HG03045 (cell line): ENCODE results near the gene SERAC1.

ENCODE experiments used
- ATAC-seq: cut with Tn5 transposase; IDR thresholded peaks from one replicate; pipeline ENCODE4 v1.9.1; 2021; ENCODE audit warnings: mild to moderate bottlenecking, moderate library complexity; ENCODE audit not compliant: unreplicated experiment

SERAC1 gene

DNA sequence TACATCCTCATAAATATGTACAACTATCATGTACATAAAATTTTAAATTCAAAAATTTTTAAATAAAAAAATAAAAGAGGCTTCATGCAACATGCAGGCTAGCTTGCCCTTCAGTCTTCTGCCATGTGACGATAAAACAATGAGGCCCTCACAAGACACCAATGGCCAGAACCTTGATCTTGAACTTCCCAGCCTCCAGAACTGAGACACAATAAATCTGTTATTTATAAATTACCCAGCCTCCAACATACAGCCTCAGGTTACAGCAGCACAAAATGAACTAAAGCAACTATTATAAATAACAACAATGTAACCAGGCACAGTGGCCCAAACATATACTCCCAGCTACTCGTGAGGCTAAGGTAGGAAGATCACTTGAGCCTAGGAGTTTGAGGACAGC lies 42.8 kb downstream of the SERAC1 start:
- no peak for ATAC-seq

DNA sequence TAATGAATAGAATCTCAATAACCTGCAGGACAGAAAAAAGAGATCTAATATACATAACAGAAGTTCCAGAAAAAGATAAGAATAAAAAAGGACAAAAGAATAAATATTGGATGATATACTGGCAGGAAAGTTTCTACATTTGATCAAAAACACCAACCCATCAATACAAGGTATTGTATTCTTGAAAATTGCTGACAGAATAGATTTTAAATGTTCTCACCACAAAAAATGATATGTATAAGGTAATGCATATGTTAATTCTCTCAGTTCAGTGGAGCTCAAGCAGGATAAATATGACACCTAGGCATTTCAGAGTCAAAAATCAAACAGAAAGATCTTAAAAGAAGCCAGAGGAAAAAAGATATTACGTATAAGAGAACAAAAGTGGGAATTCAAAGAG lies 43.8 kb downstream of the SERAC1 start:
- no peak for ATAC-seq

GRCh38 chr6:158122048-158122447 lies 46.0 kb downstream of the SERAC1 start:
- no peak for ATAC-seq

GRCh38 chr6:158121335-158121734 lies 46.7 kb downstream of the SERAC1 start:
- ATAC-seq: no peak

DNA sequence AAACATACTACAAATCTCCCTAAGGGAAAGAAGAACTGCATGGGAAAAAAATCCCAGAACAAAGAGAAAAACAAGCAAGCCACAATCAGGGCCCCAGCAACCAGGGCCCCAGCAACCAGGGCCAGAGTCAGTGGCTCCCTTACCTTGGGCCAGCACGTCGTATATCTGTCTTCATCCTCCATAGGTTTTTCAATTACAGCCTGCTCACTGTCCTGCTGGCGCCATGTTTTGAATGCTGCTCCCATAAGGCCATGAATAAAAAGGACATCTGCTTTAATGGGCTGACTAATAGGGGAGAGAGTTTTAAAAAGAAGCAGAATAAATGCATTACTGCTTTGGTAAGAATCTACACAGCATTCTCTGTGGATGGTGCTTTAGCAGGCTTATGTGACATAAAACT lies 49.2 kb downstream of the SERAC1 start:
- no peak for ATAC-seq

DNA sequence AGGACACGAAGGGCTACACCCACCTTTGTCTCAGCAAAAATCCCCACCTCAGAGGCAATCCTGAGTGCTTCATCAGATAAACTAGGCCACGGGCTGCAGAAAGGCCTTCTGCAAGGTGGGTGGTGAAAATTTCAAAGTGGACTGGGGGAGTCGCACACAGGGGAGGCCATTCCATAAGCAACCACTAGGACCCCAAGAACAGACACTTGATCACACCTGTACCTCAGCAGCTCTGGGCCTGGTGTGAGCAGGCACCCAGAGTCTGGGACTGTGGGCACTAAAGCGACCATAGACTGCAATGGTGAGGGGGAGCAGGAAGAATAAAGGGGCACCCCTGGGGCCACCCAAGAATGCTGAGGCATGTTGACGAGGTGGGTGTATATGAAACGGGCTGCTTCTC lies 52.6 kb downstream of the SERAC1 start:
- ATAC-seq: no peak

GRCh38 chr6:158115102-158115501 lies 53.0 kb downstream of the SERAC1 start:
- ATAC-seq: no peak

DNA sequence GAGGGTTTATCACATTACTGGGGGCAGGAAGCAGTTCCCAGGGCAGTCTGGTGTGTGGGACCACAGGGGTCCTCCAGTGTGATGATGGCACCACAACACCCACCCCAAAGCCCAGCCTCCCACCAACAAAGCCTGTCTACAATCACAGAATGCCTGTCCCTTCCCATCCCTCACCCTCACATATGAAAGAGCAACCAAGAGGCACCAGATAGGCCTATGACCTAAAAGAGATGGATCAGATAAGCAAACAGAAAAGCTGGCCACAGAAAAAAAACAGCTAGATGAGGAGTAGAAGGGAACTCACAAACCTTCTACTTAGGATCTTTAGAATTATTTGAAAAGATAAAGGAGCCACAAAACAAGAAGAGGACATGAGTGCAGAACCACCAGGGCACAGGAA lies 54.3 kb downstream of the SERAC1 start:
- ATAC-seq: no peak

DNA sequence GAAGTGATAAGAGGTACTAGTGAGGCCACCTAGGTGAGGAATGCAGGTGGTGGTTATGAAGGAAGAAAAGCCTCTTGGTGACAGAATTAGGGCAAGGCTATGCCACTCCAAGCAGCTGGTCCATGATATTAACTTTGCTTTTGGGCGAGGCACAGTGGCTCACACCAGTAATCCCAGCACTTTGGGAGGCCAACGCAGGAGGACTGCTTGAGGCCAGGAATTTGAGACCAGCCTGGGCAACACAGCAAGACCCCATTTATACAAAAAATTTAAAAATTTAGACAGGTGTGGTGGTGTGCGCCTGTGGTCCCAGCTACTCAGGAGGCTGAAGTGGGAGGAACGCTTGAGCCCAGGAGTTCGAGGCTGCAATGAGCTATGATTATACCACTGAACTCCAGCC lies 56.1 kb downstream of the SERAC1 start:
- no peak for ATAC-seq

- ATAC-seq: no peak
Measured at GRCh38 chr6:158110986-158111385, 57.1 kb downstream of the SERAC1 start.

DNA sequence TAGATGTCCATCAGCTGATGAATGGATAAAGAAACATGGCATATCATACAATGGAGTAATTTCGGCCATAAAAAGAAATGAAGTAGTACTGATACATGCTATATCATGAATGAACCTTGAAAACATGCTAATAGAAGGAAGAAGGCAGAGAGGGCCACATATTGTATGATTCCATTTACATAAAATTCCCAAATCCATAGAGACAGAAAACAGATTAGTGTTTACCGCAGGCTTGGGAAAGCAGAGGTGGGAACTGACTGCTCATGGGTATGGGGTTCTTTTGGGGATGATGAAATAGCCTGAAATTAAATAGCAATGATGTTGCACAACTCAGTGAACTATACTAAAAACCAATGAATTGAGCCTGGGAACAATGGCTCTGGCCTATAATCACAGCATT lies 58.3 kb downstream of the SERAC1 start:
- ATAC-seq: no peak

GRCh38 chr6:158104696-158105095 lies 63.4 kb downstream of the SERAC1 start:
- ATAC-seq: no peak

GRCh38 chr6:158103228-158103627 lies 64.8 kb downstream of the SERAC1 start:
- ATAC-seq: no peak

DNA sequence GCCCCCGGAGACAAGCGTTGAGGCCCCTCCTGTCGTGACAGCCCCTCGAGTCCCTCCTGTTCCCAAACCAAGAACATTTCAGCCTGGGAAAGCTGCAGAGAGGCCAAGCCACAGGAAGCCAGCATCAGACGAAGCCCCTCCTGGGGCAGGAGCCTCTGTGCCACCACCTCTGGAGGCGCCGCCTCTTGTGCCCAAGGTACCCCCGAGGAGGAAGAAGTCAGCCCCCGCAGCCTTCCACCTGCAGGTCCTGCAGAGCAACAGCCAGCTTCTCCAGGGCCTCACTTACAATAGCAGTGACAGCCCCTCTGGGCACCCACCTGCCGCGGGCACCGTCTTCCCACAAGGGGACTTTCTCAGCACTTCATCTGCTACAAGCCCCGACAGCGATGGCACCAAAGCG lies 72.4 kb downstream of the SERAC1 start:
- ATAC-seq: no peak

DNA sequence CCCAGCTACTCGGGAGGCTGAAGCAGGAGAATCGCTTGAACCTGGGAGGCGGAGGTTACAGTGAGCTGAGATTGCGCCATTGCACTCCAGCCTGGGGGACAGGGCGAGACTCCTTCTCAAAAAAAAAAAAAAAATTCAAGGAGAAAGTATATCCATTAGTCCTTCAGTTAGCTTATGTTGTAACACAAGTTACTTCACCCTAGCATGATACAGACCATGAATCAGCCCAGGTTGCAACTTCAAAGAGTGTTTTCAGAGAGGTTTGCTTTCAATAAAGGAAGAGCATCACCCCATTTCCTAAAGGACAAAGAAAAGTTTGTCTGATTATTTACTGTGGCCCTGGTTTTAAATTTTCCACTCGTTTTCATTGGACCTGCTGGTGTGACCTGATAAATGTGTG lies 73.0 kb downstream of the SERAC1 start:
- ATAC-seq: no peak

DNA sequence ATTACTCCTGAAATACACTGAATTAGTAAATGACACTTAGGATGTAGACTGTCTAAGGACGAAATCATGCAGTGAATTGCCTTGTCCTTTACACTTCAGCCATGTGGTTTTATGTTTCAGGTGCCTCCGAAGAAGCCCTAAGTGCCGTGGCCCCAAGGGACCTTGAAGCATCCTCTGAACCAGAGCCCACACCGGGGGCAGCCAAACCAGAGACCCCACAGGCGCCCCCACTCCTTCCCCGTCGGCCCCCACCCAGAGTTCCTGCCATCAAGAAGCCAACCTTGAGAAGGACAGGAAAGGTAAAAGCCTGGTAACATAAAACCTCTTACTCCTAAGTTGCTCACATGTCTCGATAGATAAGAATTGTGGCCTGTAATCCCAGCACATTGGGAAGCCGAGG lies 75.3 kb downstream of the SERAC1 start:
- ATAC-seq: no peak

GRCh38 chr6:158087224-158087867 lies 80.7 kb downstream of the SERAC1 start:
- ATAC-seq: no peak

DNA sequence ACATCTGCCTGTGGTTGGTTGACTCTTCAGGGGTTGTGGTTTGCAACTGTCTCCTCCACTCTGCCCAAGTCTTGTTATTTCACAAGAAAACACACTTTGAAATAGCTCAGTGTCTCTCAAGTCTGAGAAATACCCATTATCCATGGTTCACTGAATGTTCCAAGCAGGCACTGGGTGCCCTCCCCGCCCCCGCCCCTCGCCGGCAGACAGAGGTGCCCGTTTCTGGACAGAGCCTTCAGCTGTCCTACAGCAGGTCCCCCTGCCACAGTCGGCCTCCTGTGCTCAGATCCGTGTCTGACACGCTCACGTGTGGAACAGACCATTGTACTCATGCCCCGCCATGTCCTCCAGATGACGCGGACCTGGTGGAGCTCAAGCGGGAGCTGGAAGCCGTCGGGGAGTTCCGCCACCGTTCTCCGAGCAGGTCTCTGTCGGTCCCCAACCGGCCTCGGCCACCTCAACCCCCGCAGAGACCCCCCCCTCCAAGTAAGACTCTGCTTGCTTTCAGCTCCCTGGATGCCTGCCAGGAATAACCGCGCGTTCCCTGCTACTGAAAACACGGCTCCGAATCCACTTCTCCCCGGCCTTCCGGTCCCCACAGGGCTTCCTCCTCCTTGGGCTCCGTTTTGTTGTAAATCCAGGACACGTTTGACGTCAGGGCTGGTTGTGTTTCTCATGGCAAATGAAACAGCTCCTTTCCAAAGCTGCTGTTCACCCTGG lies 81.4 kb downstream of the SERAC1 start:
- ATAC-seq: no peak

GRCh38 chr6:158086054-158086503 lies 82.0 kb downstream of the SERAC1 start:
- no peak for ATAC-seq

DNA sequence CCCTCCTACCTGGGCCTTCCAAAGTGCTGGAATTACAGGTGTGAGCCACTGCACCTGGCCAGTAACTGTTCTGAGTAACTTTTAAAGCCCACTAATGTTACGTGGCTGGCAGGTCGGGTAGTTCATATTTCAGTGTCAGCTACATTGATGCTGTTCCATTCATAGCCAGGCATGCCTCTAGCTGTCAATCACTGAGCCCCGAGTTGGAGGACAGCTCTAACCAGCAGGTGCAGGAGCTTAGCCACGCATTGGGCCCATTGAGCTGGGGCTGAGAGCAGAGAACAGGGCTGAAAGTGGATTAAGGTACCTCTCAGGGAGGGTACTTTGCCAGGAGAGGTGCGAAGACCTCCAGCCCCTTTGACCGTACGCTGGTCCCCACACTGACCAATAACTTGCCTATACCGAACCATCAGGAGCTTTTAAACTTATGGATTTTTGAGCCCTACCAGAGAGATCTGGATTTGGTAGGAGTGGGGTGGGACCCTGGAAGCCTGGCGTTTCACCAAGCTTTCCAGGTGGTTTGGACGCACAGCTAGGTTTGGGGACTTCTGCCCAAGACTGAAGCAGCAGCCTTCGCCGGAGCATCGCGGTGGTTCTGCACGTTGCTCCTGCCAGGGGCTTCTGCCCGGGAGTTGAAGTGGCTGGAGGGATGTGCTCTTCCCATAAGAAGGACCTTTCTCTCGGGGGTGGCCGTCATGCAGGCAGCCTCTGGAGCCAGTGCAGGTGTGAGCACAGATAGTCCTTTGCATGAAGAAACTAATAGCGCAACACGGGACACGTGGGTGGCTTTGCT lies 82.6 kb downstream of the SERAC1 start:
- ATAC-seq: no peak

GRCh38 chr6:158083455-158084325 lies 84.4 kb downstream of the SERAC1 start:
- ATAC-seq: no peak
